Measurements from ENCODE around the gene SAV1.
"Not testable (repeated sequence)": the region's sequence is repeated elsewhere in the genome, so short reads cannot be mapped to it uniquely, and the experiment has no call there.

The SAV1 gene

DNA sequence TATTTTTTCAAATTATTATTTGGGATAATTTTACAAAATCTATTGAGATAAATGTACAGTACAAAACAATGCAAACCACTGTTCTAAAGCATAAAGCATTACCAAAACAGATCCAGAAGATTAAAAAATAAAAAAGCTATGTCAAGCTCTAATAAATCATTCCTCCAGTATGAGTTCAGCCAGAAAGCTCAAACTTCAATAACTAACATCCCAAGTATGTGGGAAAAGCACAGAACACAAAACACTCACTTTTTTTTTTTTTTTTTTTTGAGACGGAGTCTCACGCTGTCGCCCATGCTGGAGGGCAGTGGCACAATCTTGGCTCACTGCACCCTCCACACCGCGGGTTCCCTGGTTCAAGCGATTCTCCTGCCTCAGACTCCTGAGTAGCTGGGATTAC is 11.3 kb downstream of the SAV1 start:
- Histone ChIP-seq H3K4me3 (no peak overlapping the region), H3K27ac (no peak overlapping the region), H3K4me1 (no peaks in the 10 kb centered on the region), H3K27me3 (no peaks in the 10 kb centered on the region), H3K9ac (no peak overlapping the region), H4K20me1 (peaks cover 0 to 50% (median 10%) of the 10 kb centered on the region in 11 experiments; a peak in 10 of 22 replicates), H3K9me3 (replicated peaks in 1 of 11) (peaks cover 0 to 30% (median 21%) of the 10 kb centered on the region in 11 experiments; a peak in 19 of 22 replicates), H3K4me2 (no peak overlapping the region), H3K36me3 (peaks cover 26 to 48% (median 33%) of the 10 kb centered on the region in 11 experiments)
- no peak for TF ChIP-seq Cebpa-rat (IDR thresholded peaks at IDR 0.05)

DNA sequence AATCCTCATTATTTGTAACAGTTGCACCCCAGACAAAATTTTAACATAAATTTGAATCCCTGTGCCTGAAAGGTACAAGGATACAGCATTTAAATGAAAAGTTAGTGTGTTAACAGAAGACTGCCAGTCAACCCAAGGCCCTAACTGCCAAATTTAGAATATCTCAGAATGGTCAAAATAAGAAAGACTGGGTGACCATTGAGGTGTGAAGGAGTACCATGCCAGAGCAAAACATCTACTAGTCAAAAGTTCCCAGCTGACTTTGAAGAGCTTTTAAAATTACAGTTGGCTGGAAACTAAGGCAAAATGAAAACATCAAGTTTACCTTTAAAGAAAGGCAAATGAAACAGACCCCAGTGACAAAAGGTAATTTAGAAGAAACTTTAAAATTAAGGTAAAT is 18.4 kb downstream of the SAV1 start:
- H3K9ac ChIP-seq = no peak overlapping the region
- peak overlapping the region in 7 of 11 experiments; percentile 10 to 58 (median 21); a peak in 11 of 22 replicates for H3K4me2 ChIP-seq
- H3K4me1 ChIP-seq = peaks cover 0 to 29% (median 20%) of the 10 kb centered on the region in 10 experiments; a peak in 13 of 20 replicates
- no peaks in the 10 kb centered on the region for H3K27me3 ChIP-seq
- peaks cover 0 to 49% (median 8%) of the 10 kb centered on the region in 11 experiments; a peak in 11 of 22 replicates for H4K20me1 ChIP-seq
- peaks cover 4 to 42% (median 14%) of the 10 kb centered on the region in 11 experiments; a peak in 19 of 22 replicates for H3K36me3 ChIP-seq
- no peak overlapping the region for H3K4me3 ChIP-seq
- no peak overlapping the region for H3K27ac ChIP-seq
- no peak for TF ChIP-seq Cebpa-rat (IDR thresholded peaks at IDR 0.05)
- no peaks in the 10 kb centered on the region; a peak in 1 of 22 replicates for H3K9me3 ChIP-seq (replicated peaks in 1 of 11)

GRCh38 chr14:50647753-50648152 is 20.4 kb downstream of the SAV1 start:
- Histone ChIP-seq H3K36me3 (peaks cover 14 to 52% (median 25%) of the 10 kb centered on the region in 11 experiments; a peak in 20 of 22 replicates), H3K27me3 (no peaks in the 10 kb centered on the region), H3K9ac (no peak overlapping the region), H3K27ac (no peak overlapping the region), H3K4me1 (peaks cover 0 to 29% (median 20%) of the 10 kb centered on the region in 10 experiments; a peak in 13 of 20 replicates), H4K20me1 (peaks cover 0 to 33% (median 0%) of the 10 kb centered on the region in 11 experiments; a peak in 8 of 22 replicates), H3K4me2 (peak overlapping the region in 8 of 11 experiments; percentile 5 to 54 (median 27); a peak in 9 of 22 replicates), H3K4me3 (no peak overlapping the region), H3K9me3 (replicated peaks in 1 of 11) (no peaks in the 10 kb centered on the region; a peak in 1 of 22 replicates)
- no peak for TF ChIP-seq Cebpa-rat (IDR thresholded peaks at IDR 0.05)

GRCh38 chr14:50647282-50647681 is 20.8 kb downstream of the SAV1 start:
- Histone ChIP-seq H3K9me3 (replicated peaks in 1 of 11) (peaks cover 0 to under 1% (median 0%) of the 10 kb centered on the region in 11 experiments; a peak in 1 of 22 replicates), H3K4me1 (peaks cover 0 to 29% (median 20%) of the 10 kb centered on the region in 10 experiments; a peak in 13 of 20 replicates), H4K20me1 (peaks cover 0 to 28% (median 0%) of the 10 kb centered on the region in 11 experiments; a peak in 8 of 22 replicates), H3K27ac (no peak overlapping the region), H3K4me2 (peak overlapping the region in 8 of 11 experiments; percentile 5 to 54 (median 27); a peak in 12 of 22 replicates), H3K4me3 (no peak overlapping the region), H3K9ac (no peak overlapping the region), H3K27me3 (no peaks in the 10 kb centered on the region), H3K36me3 (peaks cover 11 to 57% (median 29%) of the 10 kb centered on the region in 11 experiments; a peak in 21 of 22 replicates)
- no peak for TF ChIP-seq Cebpa-rat (IDR thresholded peaks at IDR 0.05)

GRCh38 chr14:50635141-50635540 is 33.0 kb downstream of the SAV1 start:
- no peaks in the 10 kb centered on the region for H3K27me3 ChIP-seq
- peaks cover 22 to 85% (median 54%) of the 10 kb centered on the region in 11 experiments for H3K36me3 ChIP-seq
- peaks cover 0 to 5% (median 0%) of the 10 kb centered on the region in 11 experiments; a peak in 1 of 22 replicates for H4K20me1 ChIP-seq
- H3K27ac ChIP-seq = no peak overlapping the region
- no peak overlapping the region for H3K4me2 ChIP-seq
- H3K9ac ChIP-seq = no peak overlapping the region
- no peaks in the 10 kb centered on the region for H3K4me1 ChIP-seq
- H3K4me3 ChIP-seq = no peak overlapping the region
- no peaks in the 10 kb centered on the region; a peak in 1 of 22 replicates for H3K9me3 ChIP-seq (replicated peaks in 1 of 11)
- no peak for TF ChIP-seq Cebpa-rat (IDR thresholded peaks at IDR 0.05)

GRCh38 chr14:50633954-50634353 is 34.2 kb downstream of the SAV1 start:
- H3K4me3 ChIP-seq = no peak overlapping the region
- H3K9ac ChIP-seq = no peak overlapping the region
- TF ChIP-seq Cebpa-rat (IDR thresholded peaks at IDR 0.05) = no peak
- no peak overlapping the region for H3K4me2 ChIP-seq
- H3K36me3 ChIP-seq = peaks cover 15 to 80% (median 44%) of the 10 kb centered on the region in 11 experiments
- no peaks in the 10 kb centered on the region for H3K4me1 ChIP-seq
- H3K27me3 ChIP-seq = no peaks in the 10 kb centered on the region
- H3K27ac ChIP-seq = no peak overlapping the region
- H3K9me3 ChIP-seq (replicated peaks in 1 of 11) = no peaks in the 10 kb centered on the region; a peak in 1 of 22 replicates
- H4K20me1 ChIP-seq = peaks cover 0 to 4% (median 0%) of the 10 kb centered on the region in 11 experiments; a peak in 1 of 22 replicates

- no peak for TF ChIP-seq Cebpa-rat (IDR thresholded peaks at IDR 0.05)
- Histone ChIP-seq H3K9ac (no peak overlapping the region), H3K9me3 (replicated peaks in 1 of 11) (no peaks in the 10 kb centered on the region; a peak in 1 of 22 replicates), H3K4me2 (no peak overlapping the region), H3K27me3 (no peaks in the 10 kb centered on the region), H3K36me3 (peaks cover 7 to 67% (median 25%) of the 10 kb centered on the region in 11 experiments), H3K4me1 (no peaks in the 10 kb centered on the region), H3K27ac (no peak overlapping the region), H3K4me3 (no peak overlapping the region), H4K20me1 (0 out of 22 replicates have a peak, but pooled peaks cover 0 to 4% (median 0%) of the 10 kb centered on the region in 11 experiments)
These were observed 36.7 kb downstream of the SAV1 start for GRCh38 chr14:50631408-50631821.

DNA sequence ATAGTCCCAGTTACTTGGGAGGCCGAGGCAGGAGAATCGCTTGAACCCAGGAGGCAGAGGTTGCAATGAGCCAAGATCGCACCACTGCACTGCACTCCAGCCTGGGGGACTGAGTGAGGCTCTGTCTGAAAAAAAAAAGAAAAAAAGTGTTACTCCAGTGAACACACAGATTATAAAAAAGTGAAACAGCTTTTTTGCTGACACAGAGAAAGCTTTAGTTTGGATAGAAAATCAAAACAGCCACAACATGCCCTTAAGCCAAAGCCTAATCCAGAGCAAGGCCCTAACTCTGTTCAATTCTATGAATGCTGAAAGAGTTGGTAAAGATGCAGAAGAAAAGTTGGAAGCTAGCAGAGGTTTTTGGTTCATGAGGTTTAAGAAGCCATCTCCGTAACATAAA is 43.2 kb downstream of the SAV1 start:
- peaks cover 0 to 18% (median 0%) of the 10 kb centered on the region in 11 experiments; a peak in 4 of 22 replicates for H3K36me3 ChIP-seq
- H3K27me3 ChIP-seq; H3K9ac ChIP-seq; H3K27ac ChIP-seq; H3K4me3 ChIP-seq; H3K4me1 ChIP-seq; H3K9me3 ChIP-seq (replicated peaks in 1 of 11); H4K20me1 ChIP-seq; H3K4me2 ChIP-seq: not testable (repeated sequence)

- Histone ChIP-seq H3K27me3 (no peaks in the 10 kb centered on the region), H4K20me1 (no peaks in the 10 kb centered on the region), H3K9me3 (replicated peaks in 1 of 11) (no peaks in the 10 kb centered on the region), H3K4me3 (no peak overlapping the region), H3K27ac (no peak overlapping the region), H3K36me3 (peaks cover 0 to 17% (median 0%) of the 10 kb centered on the region in 11 experiments; a peak in 4 of 22 replicates), H3K4me1 (peaks cover 0 to 9% (median 7%) of the 10 kb centered on the region in 10 experiments; a peak in 12 of 20 replicates), H3K4me2 (no peak overlapping the region), H3K9ac (no peak overlapping the region)
- no peak for TF ChIP-seq Cebpa-rat (IDR thresholded peaks at IDR 0.05)
These were observed 43.7 kb downstream of the SAV1 start for GRCh38 chr14:50624447-50624846.
